Activated CD4-positive, alpha-beta T cell treated with anti-CD3 and anti-CD28 coated beads, Interleukin-2, amount 10 ng/mL, durations not matched to agents 7 days and 5 days (primary cell): ENCODE results near the gene EPC1. TPM values are rescaled to one million over a fixed set of nuclear protein-coding genes. Genes with fewer than 3 reads are reported as not detected.
"Not testable (repeated sequence)": the region's sequence is repeated elsewhere in the genome, so short reads cannot be mapped to it uniquely, and the experiment has no call there.

Experiments
- CTCF ChIA-PET: fragments of 350-600 bp; sonication (Branson Sonifier 250); formaldehyde crosslinking; loops from one replicate; lab custom pipeline; 2021; ENCODE audit warnings: antibody characterized with exemption; lab: Charles Lee
- POLR2A ChIA-PET: fragments of 350-600 bp; sonication (Branson Sonifier 250); formaldehyde crosslinking; loops from one replicate; lab custom pipeline; 2021; ENCODE audit warnings: antibody characterized with exemption; lab: Charles Lee
- DNase-seq: peaks from one replicate; pipeline ENCODE4 v3.0.0-alpha.2; 2020
- H3K27ac Mint-ChIP-seq: one replicate; pipeline ENCODE4 v1.8.0; 2021; ENCODE audit warnings: mild to moderate bottlenecking, moderate library complexity, mixed read lengths
- H3K27me3 Mint-ChIP-seq: one replicate; pipeline ENCODE4 v1.8.0; 2021; ENCODE audit warnings: mixed read lengths
- H3K36me3 Mint-ChIP-seq: one replicate; pipeline ENCODE4 v1.8.0; 2021; ENCODE audit warnings: low read depth, mixed read lengths
- H3K4me1 Mint-ChIP-seq: one replicate; pipeline ENCODE4 v1.8.0; 2021; ENCODE audit warnings: mixed read lengths
- H3K4me3 Mint-ChIP-seq: one replicate; pipeline ENCODE4 v1.8.0; 2021; ENCODE audit warnings: mild to moderate bottlenecking, moderate library complexity, mixed read lengths
- H3K9me3 Mint-ChIP-seq: one replicate; pipeline ENCODE4 v1.8.0; 2021; ENCODE audit warnings: mixed read lengths
- total RNA-seq, 2 experiments: library from RNA; stranded (reverse); gene quantifications; one replicate each; pipeline ENCODE4 v1.2.3, GENCODE V29; 2021

The EPC1 gene
- total RNA-seq, 2 experiments from 2014 or later = 47.6 to 54.2 TPM

DNA sequence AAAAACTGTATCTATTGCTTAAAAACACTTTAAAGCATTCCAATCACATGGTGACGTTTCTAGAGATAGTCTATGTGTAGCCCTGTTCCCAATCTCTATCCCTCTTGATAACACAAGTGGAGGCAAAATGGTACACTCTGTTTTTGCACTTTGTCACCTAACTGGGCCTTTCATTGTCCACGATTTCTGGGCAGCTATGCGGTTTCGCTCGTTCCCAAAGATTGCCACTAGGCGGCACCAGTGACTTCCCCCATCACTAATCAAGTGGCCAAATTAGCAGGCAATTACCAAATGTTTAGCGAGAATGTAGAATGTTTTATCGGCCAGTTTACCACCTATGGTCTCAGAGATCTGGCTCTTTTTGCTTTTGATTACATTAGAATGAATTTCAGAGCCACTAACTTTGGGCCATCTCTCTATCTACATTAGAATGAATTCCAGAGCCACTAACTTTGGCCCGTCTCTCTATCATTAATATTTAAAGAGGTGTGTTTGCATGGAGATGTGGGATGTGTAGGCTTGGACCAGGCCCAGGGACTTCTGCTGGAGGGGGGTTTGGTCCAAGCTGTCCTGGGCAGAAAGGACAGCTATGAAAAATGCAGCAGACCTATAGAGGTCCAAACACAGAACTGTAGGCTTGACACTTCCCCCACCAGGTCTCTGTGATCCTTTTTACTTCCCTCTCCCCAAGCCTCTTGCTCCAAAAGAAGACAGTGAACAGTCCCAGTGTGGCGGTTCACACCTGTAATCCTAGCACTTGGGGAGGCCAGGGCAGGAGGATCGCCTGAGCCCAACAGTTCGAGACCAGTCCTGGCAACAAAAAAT lies 90.1 kb downstream of the EPC1 start:
- POLR2A ChIA-PET = no interaction called here
- no peak overlapping the region for H3K4me3 Mint-ChIP-seq
- no peaks in the 10 kb centered on the region for H3K9me3 Mint-ChIP-seq
- CTCF ChIA-PET = interaction anchor here (0.6 to 4.3 kb wide), 15 partner anchors 11 to 114 kb away, joined by 3 to 22 read pairs (median 5); no protein-coding TSS in a partner anchor
- H3K27ac Mint-ChIP-seq = no peak overlapping the region
- peak; percentile 72 for DNase-seq
- H3K27me3 Mint-ChIP-seq = no peaks in the 10 kb centered on the region
- H3K4me1 Mint-ChIP-seq = peaks cover 16% of the 10 kb centered on the region
- no peaks in the 10 kb centered on the region for H3K36me3 Mint-ChIP-seq

DNA sequence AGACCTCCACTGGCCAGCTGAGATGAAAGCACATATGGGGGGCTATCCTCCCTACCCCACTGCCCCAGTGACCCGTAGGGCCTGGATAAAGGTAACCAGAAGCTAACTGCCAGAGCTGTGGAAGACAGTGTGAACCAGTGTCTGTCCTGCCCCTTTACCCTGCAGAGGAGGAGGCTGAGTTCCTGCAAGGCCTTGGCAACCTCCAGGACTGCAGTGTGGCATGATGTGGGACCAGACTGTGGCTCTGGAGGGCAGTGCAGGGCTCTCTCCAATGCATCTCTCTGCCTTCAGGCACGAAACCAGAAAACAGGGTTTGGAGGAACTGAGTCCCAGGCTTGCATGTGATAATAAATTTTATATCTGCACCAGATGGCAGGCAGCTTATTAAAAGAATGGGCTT lies 93.1 kb downstream of the EPC1 start:
- H3K36me3 Mint-ChIP-seq = no peaks in the 10 kb centered on the region
- peaks cover 5% of the 10 kb centered on the region for H3K9me3 Mint-ChIP-seq
- DNase-seq = no peak
- CTCF ChIA-PET = interaction anchor here (0.7 to 4.3 kb wide), 4 partner anchors 8 to 620 kb away, joined by 3 to 22 read pairs (median 3); no protein-coding TSS in a partner anchor
- H3K4me3 Mint-ChIP-seq = no peak overlapping the region
- H3K27me3 Mint-ChIP-seq = no peaks in the 10 kb centered on the region
- POLR2A ChIA-PET = no interaction called here
- H3K27ac Mint-ChIP-seq = no peak overlapping the region
- H3K4me1 Mint-ChIP-seq = peaks cover 27% of the 10 kb centered on the region

DNA sequence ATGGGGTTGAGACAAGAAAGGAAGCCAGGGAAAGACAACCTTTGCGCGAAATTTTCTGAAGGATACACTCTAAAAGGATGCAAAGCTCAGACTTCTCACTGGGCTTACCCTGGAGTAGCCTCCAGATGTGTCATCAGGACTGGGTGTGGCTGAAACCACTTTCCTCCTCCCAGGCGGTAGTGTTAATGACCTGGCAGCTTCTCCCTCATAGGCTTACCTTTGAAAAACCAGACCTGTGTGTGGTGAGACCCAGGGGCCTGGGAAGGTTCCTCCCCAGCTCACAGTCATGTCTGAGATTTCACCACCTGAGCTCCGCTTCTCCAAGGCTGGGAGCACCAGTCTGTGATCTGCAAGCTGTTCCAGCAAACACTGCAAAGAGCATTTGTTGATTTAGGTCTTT lies 93.7 kb downstream of the EPC1 start:
- Mint-ChIP-seq H3K4me3 (no peak overlapping the region), H3K27ac (no peak overlapping the region), H3K27me3 (no peaks in the 10 kb centered on the region), H3K9me3 (peaks cover 6% of the 10 kb centered on the region), H3K4me1 (peaks cover 27% of the 10 kb centered on the region), H3K36me3 (no peaks in the 10 kb centered on the region)
- CTCF ChIA-PET = interaction anchor here (0.6 to 1.1 kb wide), 5 partner anchors 14 to 801 kb away, joined by 3 to 5 read pairs (median 3); no protein-coding TSS in a partner anchor
- no peak for DNase-seq
- POLR2A ChIA-PET = no interaction called here

DNA sequence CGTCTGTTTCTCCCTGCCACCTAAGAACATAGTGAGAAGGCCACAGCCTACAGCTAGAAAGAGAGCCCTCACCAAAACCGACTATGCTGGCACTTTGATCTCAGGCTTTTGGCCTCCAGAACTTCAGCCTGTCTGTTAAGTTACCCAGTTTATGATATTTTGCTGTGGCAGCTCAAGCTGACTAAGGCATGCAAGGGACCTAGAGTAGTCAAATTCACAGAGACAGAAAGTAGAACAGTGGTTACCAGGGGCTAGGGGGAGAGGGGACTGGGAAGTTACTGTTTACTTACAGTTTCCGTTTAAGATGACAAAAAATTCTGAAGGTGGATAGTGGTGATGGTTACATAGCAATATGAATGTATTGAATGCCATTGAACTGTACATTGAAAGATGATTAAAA lies 96.5 kb downstream of the EPC1 start:
- H3K36me3 Mint-ChIP-seq, H3K27me3 Mint-ChIP-seq, DNase-seq, POLR2A ChIA-PET, H3K4me3 Mint-ChIP-seq, H3K9me3 Mint-ChIP-seq: not testable (repeated sequence)
- CTCF ChIA-PET = interaction anchor here (0.6 to 2.3 kb wide), 4 partner anchors 8 to 96 kb away, joined by 3 to 7 read pairs (median 4); no protein-coding TSS in a partner anchor
- Mint-ChIP-seq H3K27ac (peak overlapping the region; percentile 60), H3K4me1 (peaks cover 21% of the 10 kb centered on the region)

DNA sequence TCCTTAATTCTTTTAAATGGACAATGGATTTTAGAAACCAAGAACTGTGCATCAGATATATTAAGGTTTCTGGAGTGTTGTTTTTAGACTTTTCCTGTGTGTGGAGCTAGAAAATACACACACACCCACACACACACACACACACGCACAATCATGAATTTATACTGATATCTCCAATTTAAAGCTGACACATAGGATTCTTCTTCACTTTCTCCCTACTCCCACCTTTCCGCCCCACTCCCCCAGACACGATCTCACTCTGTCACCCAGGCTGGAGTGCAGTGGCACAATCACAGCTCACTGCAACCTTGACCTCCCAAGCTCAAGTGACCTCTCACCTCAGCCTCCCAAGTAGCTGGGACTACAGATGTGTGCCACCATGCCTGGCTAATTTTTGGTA lies 100.3 kb downstream of the EPC1 start:
- H3K27ac Mint-ChIP-seq = no peak overlapping the region
- ChIA-PET POLR2A (interaction anchor here (0.6 kb wide), 1 partner anchor 57 kb away, joined by 3 read pairs; no protein-coding TSS in a partner anchor), CTCF (interaction anchor here (1.0 to 2.8 kb wide), 2 partner anchors 9 to 102 kb away, joined by 3 to 22 read pairs; no protein-coding TSS in a partner anchor)
- H3K4me1 Mint-ChIP-seq = peaks cover 23% of the 10 kb centered on the region
- H3K9me3 Mint-ChIP-seq = peaks cover 6% of the 10 kb centered on the region
- no peaks in the 10 kb centered on the region for H3K36me3 Mint-ChIP-seq
- DNase-seq = no peak
- H3K27me3 Mint-ChIP-seq = no peaks in the 10 kb centered on the region
- no peak overlapping the region for H3K4me3 Mint-ChIP-seq

DNA sequence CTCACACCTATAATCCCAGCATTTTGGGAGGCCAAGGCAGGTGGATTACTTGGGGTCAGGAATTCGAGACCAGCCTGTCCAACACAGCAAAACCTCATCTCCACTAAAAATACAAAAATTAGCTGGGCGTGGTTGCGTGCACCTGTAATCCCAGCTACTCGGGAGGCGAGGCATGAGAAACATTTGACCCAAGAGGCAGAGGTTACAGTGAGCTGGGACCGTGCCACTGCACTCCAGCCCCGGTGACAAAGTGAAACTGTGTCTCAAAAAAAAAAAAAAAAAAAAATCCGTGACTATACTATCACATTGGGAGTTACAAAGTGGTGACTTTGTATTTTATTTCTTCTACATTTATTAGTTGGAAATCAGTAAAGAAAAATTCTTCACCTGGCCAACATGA lies 101.2 kb downstream of the EPC1 start:
- POLR2A ChIA-PET = no interaction called here
- H3K27ac Mint-ChIP-seq = no peak overlapping the region
- no peak for DNase-seq
- CTCF ChIA-PET = interaction anchor here (0.6 to 2.8 kb wide), 4 partner anchors 10 to 918 kb away, joined by 3 to 22 read pairs (median 4); no protein-coding TSS in a partner anchor
- H3K4me3 Mint-ChIP-seq = no peak overlapping the region
- H3K36me3 Mint-ChIP-seq = no peaks in the 10 kb centered on the region
- H3K9me3 Mint-ChIP-seq = peaks cover 6% of the 10 kb centered on the region
- H3K4me1 Mint-ChIP-seq = peaks cover 23% of the 10 kb centered on the region
- no peaks in the 10 kb centered on the region for H3K27me3 Mint-ChIP-seq

DNA sequence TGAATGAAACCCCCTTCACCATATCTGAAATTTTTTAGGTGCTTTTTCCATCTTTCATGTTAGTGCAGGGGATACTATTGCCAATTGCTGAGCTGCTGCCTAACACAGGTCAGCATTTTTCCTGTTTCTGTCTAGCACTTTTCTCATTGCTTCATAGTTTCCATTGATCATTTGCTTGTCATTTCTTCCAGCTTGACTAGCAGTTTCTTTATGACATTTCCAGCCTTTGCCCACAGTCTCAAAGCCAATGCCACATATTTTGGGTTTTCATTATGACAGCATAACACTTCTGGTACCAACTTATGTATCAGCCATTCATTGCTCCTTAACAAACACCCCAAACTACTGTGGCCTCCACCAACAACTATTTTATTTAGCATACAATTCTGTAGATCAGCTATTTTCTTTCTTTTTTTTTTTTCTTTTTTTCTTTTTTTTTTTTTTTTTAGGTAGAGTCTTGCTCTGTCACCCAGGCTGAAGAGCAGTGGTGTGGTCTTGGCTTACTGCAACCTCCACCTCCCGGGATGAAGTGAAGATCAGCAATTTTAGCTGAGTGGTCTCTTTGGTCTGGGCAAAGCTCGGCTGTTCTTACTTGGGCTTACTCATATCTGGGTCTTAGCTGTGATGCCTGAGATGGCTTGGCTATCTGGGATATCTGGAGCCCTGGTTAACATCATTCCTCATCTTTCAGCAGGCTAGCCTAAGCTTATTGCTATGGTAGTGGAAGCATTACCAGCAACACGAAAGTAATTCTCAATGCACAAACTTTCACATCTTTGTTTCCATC lies 102.3 kb downstream of the EPC1 start:
- H3K4me1 Mint-ChIP-seq = peaks cover 18% of the 10 kb centered on the region
- H3K36me3 Mint-ChIP-seq = no peaks in the 10 kb centered on the region
- ChIA-PET POLR2A (no interaction called here), CTCF (interaction anchor here (1.0 to 2.8 kb wide), 3 partner anchors 11 to 16 kb away, joined by 3 to 22 read pairs (median 8); no protein-coding TSS in a partner anchor)
- no peak overlapping the region for H3K27ac Mint-ChIP-seq
- H3K27me3 Mint-ChIP-seq = no peaks in the 10 kb centered on the region
- peak; percentile 11 for DNase-seq
- H3K9me3 Mint-ChIP-seq = peaks cover 6% of the 10 kb centered on the region
- no peak overlapping the region for H3K4me3 Mint-ChIP-seq

DNA sequence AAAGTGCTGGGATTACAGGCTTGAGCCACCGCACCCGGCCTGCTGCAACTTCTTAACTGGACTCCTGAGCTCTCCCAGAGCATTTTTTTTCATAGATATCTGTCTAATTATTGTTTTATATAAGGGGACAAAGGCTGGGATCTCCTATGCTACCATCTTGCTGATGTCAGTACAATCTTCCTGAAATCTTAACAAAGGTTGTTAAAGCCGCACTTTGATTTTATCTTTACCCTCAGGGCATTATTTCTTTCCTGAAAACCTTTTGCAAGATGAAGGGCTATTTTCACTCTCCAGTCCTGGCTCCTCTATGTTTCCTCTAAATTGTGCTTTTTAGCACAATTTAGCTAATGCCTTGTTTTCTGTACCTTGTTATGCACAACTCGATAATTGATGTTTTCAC lies 102.9 kb downstream of the EPC1 start:
- Mint-ChIP-seq H3K27me3 (no peaks in the 10 kb centered on the region), H3K27ac (no peak overlapping the region), H3K36me3 (no peaks in the 10 kb centered on the region), H3K9me3 (peaks cover 3% of the 10 kb centered on the region), H3K4me1 (peaks cover 13% of the 10 kb centered on the region), H3K4me3 (no peak overlapping the region)
- DNase-seq = no peak
- ChIA-PET CTCF (interaction anchor here (1.0 to 2.2 kb wide), 2 partner anchors 14 to 17 kb away, joined by 3 to 8 read pairs; no protein-coding TSS in a partner anchor), POLR2A (no interaction called here)

DNA sequence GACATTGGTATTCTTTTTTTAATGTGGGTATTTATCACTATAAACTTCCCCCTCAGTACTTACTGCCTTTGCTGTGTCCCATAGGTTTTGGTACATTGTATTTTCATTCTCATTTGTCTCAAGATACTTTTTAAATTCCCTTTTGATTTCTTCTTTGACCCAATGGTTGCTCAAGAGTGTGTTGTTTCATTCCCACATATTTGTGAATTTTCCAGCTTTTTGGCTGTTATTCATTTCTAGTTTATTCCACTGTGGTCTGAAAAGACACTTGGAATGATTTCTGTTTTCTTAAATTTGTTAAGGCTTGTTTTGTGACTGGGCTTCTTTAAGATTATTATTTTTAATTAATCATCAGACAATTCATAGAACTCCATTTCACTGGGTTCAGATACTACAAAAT lies 105.0 kb downstream of the EPC1 start:
- CTCF ChIA-PET = interaction anchor here (0.6 to 1.7 kb wide), 3 partner anchors 13 to 71 kb away, joined by 3 to 9 read pairs (median 4); no protein-coding TSS in a partner anchor
- no peaks in the 10 kb centered on the region for H3K27me3 Mint-ChIP-seq
- no peak for DNase-seq
- no peak overlapping the region for H3K27ac Mint-ChIP-seq
- H3K36me3 Mint-ChIP-seq = no peaks in the 10 kb centered on the region
- H3K4me3 Mint-ChIP-seq = no peak overlapping the region
- no peaks in the 10 kb centered on the region for H3K9me3 Mint-ChIP-seq
- peaks cover 12% of the 10 kb centered on the region for H3K4me1 Mint-ChIP-seq
- POLR2A ChIA-PET = no interaction called here

DNA sequence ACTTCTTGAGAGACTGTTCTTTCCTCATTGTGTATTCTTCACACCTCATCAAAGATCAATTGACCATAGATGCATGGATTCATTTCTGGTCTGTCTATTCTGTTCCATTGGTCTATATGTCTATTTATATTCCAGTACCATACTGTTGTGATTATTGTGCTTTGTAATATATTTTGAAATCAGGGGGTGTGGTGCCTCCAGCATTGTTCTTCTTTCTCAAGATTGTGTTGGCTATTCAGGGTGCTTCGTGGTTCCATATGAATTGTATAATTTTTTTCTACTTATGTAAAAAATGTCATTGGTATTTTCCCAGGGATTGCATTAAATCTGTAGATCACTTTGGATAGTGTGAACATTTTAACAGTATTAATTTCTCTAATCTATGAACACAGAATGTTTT lies 106.5 kb downstream of the EPC1 start:
- peaks cover 12% of the 10 kb centered on the region for H3K4me1 Mint-ChIP-seq
- ChIA-PET CTCF (interaction anchor here (0.7 kb wide), 1 partner anchor 480 kb away, joined by 3 read pairs; no protein-coding TSS in a partner anchor), POLR2A (no interaction called here)
- no peaks in the 10 kb centered on the region for H3K9me3 Mint-ChIP-seq
- DNase-seq = no peak
- no peak overlapping the region for H3K4me3 Mint-ChIP-seq
- H3K36me3 Mint-ChIP-seq = no peaks in the 10 kb centered on the region
- H3K27ac Mint-ChIP-seq = no peak overlapping the region
- no peaks in the 10 kb centered on the region for H3K27me3 Mint-ChIP-seq

DNA sequence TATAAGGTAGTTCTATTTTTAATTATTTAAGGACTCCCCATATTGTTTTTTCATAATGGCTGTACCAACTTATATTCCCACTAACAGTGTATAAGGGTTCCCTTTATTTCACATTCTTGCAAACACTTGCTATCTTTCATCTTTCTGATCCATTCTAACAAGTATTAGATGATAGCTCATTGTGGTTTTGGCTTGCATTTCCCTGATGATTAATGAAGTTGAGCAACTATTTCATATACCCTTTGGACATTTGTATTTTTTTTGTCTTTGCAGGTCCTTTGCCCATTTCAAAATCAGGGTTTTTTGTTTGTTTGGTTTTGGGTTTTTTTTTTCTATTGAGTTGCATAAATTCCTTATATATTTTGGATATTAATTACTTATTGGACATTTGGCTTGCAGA lies 107.2 kb downstream of the EPC1 start:
- DNase-seq = no peak
- Mint-ChIP-seq H3K9me3 (no peaks in the 10 kb centered on the region), H3K4me3 (no peak overlapping the region), H3K27me3 (no peaks in the 10 kb centered on the region), H3K36me3 (no peaks in the 10 kb centered on the region), H3K27ac (no peak overlapping the region), H3K4me1 (peaks cover 7% of the 10 kb centered on the region)
- ChIA-PET CTCF (interaction anchor here (0.7 kb wide), 1 partner anchor 480 kb away, joined by 3 read pairs; no protein-coding TSS in a partner anchor), POLR2A (no interaction called here)

DNA sequence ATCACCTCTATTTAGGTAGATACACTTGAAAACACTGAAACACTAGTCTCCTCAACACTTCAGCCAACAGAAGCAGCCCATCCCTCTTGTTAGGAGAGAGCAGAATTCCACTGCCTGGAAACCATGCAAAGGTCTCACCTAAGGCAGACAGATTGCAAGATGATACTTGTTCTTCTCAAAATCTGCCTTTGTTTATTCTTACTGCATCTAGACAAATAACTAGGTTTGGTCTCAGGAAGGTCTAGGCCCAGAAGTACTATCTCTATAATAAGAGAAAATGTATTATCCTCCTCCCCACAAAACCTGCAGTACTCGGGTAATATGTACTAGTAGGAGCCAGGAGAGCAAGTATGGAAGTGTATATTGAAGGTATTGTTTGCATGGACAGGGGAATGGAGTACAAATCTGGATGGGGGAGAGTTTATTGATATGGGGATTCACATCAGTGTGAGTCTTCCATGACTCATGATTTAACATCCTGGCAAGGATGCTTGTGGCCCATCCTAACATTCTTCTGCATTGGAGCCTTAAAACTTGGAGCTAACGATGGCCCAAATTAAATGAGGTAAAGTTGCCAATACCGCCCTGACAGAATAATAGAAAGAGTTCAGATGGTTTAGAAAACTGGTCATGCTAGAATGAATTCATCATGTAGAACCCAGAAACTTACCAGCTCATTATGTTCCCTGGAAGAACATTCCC lies 109.2 kb downstream of the EPC1 start:
- peaks cover 3% of the 10 kb centered on the region for H3K9me3 Mint-ChIP-seq
- H3K36me3 Mint-ChIP-seq = no peaks in the 10 kb centered on the region
- CTCF ChIA-PET = interaction anchor here (0.6 kb wide), 1 partner anchor 50 kb away, joined by 3 read pairs; no protein-coding TSS in a partner anchor
- no peak overlapping the region for H3K27ac Mint-ChIP-seq
- POLR2A ChIA-PET = no interaction called here
- no peak overlapping the region for H3K4me3 Mint-ChIP-seq
- no peaks in the 10 kb centered on the region for H3K4me1 Mint-ChIP-seq
- H3K27me3 Mint-ChIP-seq = no peaks in the 10 kb centered on the region
- no peak for DNase-seq
